Lung microvascular endothelial cell (primary cell): ENCODE results near the gene NDUFA1. TPM values are rescaled to one million over a fixed set of nuclear protein-coding genes. Genes with fewer than 3 reads are reported as not detected.
"Not testable (repeated sequence)": the region's sequence is repeated elsewhere in the genome, so short reads cannot be mapped to it uniquely, and the experiment has no call there.

Experiments used
- DNase-seq, 2 donors: peaks; one replicate each; pipeline versions ENCODE4 v3.0.0 to v3.0.0-alpha.2; 2010; ENCODE audit warnings: low read depth in 2 of 2
- total RNA-seq: library from RNA; depleted of rRNA; stranded (reverse); fragments of >200 nt; gene quantifications from 2 replicates; pipeline ENCODE4 v1.2.1, GENCODE V29; 2014

NDUFA1 gene
- total RNA-seq, 1 donor from 2014 or later, result 142 TPM

GRCh38 chrX:119900976-119901375 lies 29.3 kb downstream of the NDUFA1 start:
- DNase-seq, result no peak

DNA sequence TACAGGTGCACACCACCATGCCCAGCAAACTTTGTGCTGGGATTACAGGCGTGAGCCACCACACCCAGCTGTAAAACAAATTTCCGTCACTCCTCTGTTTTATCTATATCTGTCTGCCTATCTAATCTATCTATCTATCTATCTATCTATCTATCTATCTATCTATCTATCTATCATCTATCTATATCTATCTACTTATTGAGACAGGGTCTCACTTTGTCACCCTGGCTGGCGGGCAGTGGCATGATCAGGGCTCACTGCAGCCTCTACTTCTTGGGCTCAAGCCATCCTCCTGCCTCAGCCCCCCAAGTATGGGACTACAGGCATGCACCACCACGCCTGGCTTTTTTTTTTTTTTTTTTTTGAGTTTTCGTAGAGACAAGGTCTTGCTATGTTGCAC lies 44.7 kb downstream of the NDUFA1 start:
- no peak for DNase-seq

DNA sequence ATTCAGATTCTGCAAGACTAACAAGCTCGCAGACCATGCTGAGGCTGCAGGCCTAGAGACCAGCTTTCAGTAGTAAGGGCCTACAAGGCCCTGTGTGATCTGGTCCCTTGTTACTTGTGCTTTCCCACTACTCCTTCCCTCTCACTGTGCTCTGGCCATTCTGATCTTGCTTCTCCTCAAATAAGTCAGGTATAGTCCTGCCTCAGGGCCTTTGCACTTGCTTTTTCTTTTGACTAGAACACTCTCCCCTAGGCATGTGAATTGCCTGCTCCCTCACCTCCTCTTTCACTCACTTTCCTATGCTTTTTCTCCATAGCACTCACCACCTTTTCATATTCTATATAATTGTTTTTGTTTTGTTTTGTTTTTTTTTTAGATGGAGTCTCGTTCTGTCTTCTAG lies 46.2 kb downstream of the NDUFA1 start:
- no peak for DNase-seq

DNA sequence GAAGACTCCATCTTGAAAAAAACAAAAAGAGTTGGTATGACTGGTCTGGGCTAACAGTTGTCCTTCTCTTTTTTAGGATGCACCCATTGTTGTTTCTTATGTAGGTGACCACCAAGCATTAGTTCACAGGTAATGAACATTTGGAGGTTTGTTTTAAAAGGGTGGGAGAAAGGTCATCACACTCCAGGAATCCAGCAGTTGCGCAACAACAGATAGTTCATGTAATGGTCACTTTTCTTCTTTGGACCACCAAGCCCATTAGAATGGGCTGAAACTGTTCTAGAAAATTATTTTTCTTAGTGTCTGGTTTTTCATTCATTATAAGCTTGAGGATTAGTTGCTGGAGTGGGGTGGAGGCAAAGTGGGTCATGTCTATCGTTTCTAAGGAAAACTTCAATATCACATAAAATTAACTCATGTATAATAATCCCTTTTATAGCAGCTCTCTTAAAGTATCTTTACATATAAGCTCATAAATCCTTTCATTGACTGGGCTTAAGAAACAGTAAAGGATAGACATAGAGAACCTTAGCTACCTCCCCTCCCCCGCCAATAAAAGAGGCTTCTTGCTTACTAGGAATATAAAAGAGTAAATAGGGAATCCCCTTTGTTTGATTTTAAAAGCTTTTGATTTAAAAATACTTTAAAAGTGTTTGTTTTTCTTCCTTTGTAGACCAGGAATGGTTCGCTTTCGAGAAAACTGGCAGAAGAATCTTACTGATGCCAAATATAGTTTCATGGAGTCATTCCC lies 48.4 kb downstream of the NDUFA1 start:
- no peak for DNase-seq

DNA sequence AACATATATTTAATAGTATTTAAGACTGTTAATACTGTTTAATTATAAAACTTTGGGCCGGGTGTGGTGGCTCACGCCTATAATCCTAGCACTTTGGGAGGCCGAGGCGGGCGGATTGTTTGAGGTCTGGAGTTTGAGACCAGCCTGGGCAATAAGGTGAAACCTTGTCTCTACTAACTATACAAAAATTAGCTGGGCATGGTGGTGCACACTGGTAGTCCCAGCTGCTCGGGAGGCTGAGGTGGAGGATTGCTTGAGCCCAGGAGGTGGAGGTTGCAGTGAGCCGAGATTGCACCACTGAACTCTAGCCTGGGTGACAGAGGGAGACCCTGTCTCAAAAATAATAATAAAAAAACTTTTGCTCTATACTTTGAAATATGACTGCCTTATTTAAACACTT lies 50.8 kb downstream of the NDUFA1 start:
- DNase-seq, result not testable (repeated sequence)

Other genes starting within 250 kb of the NDUFA1 start
- 16.1 and 16.3 TPM in 2 replicates for gene SEPTIN6, start 178.7 kb upstream of the NDUFA1 start, total RNA-seq
- not detected in 2 replicates for gene SOWAHD, start 113.2 kb upstream of the NDUFA1 start, total RNA-seq
- 2,343 and 2,831 TPM in 2 replicates for gene RPL39, start 80.2 kb upstream of the NDUFA1 start, total RNA-seq
- gene UPF3B, start 18.9 kb upstream of the NDUFA1 start, total RNA-seq, result 1.2 and 2.0 TPM in 2 replicates
- 13.1 and 14.9 TPM in 2 replicates for gene RNF113A, start 99 bp upstream of the NDUFA1 start, total RNA-seq
- gene AKAP14, start 24.1 kb downstream of the NDUFA1 start, total RNA-seq, result not detected in 2 replicates
- gene NKAP, start 71.9 kb downstream of the NDUFA1 start, total RNA-seq, result 2.2 and 3.0 TPM in 2 replicates
- gene RHOXF2B, start 205.9 kb downstream of the NDUFA1 start, total RNA-seq, result not detected in 2 replicates
- not detected in 2 replicates for gene RHOXF1, start 244.1 kb downstream of the NDUFA1 start, total RNA-seq